Right ventricle myocardium inferior (tissue), 1 donor: ENCODE results near the gene ATP2B2. TPM values are rescaled to one million over a fixed set of nuclear protein-coding genes. Genes with fewer than 3 reads are reported as not detected.
A peak's percentile ranks its signal among the peaks of the same experiment; 100 is the strongest.
"Not testable (repeated sequence)": the region's sequence is repeated elsewhere in the genome, so short reads cannot be mapped to it uniquely, and the experiment has no call there.

ENCODE experiments used
- ATAC-seq: fragments of 200-7000 bp; cut with Tn5 transposase; one replicate; pipeline ENCODE4 v1.9.1; 2020; ENCODE audit warnings: mild to moderate bottlenecking, moderate library complexity
- DNase-seq: peaks from one replicate; pipeline ENCODE4 v3.0.0; 2021; ENCODE audit errors: missing footprints
- intact Hi-C: fragments of 100-400 bp; cut with DNase I; formaldehyde crosslinking; loops from one replicate; pipeline ENCODE4 v1.11.0; 2022
- long read RNA-seq: library from polyadenylated mRNA; unstranded; transcript quantifications from one replicate; pipeline ENCODE4 v2.0.0, GENCODE V29; 2021
- total RNA-seq: library from RNA; stranded (reverse); fragmentation: NEBNext Ultra II Directional; extraction: Animal tissue kit (Norgen Biotek cat#: 25700); gene quantifications from one replicate; pipeline ENCODE4 v1.2.1, GENCODE V29; 2021
- donor health status: DM: no; HTN: yes; CAD: no; lungs with severe emphysema.

The ATP2B2 gene
- total RNA-seq: 0.14 TPM
- long read RNA-seq: 0 reads

GRCh38 chr3:10505050-10505790, at the start of gene ATP2B2:
Gene ATP2B2 (minus strand): TSS chr3:10505586. CDS start chr3:10449543, 56,043 bp downstream.
- ATAC-seq (no peak), DNase-seq (no peak)
- intact Hi-C loops: no loop called here

- ATAC-seq: no peak
- no peak for DNase-seq
- intact Hi-C loops: no loop called here
Measured at GRCh38 chr3:10554746-10555145, 49.4 kb upstream of the ATP2B2 start.

- no peak for DNase-seq
- ATAC-seq: no peak
- intact Hi-C loops: no loop called here
Measured at GRCh38 chr3:10554236-10554611, 48.8 kb upstream of the ATP2B2 start.

- intact Hi-C loops: no loop called here
- DNase-seq: no peak
- ATAC-seq: peak; percentile 11
Measured at GRCh38 chr3:10553591-10554235, 48.3 kb upstream of the ATP2B2 start.

GRCh38 chr3:10552631-10552943, 47.2 kb upstream of the ATP2B2 start:
- no peak for ATAC-seq
- no peak for DNase-seq
- intact Hi-C loops: no loop called here

GRCh38 chr3:10551821-10552630, 46.6 kb upstream of the ATP2B2 start:
- ATAC-seq (peak; percentile 18), DNase-seq (no peak)
- intact Hi-C loops: no loop called here

GRCh38 chr3:10551139-10551538, 45.8 kb upstream of the ATP2B2 start:
- DNase-seq (no peak), ATAC-seq (no peak)
- intact Hi-C loops: no loop called here

- ATAC-seq (peak; percentile 57), DNase-seq (no peak)
- intact Hi-C loops: no loop called here
Measured at GRCh38 chr3:10550705-10551104, 45.3 kb upstream of the ATP2B2 start.

- ATAC-seq (no peak), DNase-seq (no peak)
- intact Hi-C loops: no loop called here
Measured at GRCh38 chr3:10549617-10550230, 44.3 kb upstream of the ATP2B2 start.

GRCh38 chr3:10548992-10549391, 43.6 kb upstream of the ATP2B2 start:
- no peak for DNase-seq
- intact Hi-C loops: no loop called here
- no peak for ATAC-seq

- intact Hi-C loops: no loop called here
- DNase-seq: no peak
- ATAC-seq: no peak
Measured at GRCh38 chr3:10547841-10548783, 42.7 kb upstream of the ATP2B2 start.

GRCh38 chr3:10547413-10547812, 42.0 kb upstream of the ATP2B2 start:
- intact Hi-C loops: no loop called here
- DNase-seq (no peak), ATAC-seq (no peak)

GRCh38 chr3:10546820-10547263, 41.5 kb upstream of the ATP2B2 start:
- ATAC-seq (no peak), DNase-seq (no peak)
- intact Hi-C loops: no loop called here

GRCh38 chr3:10546181-10546624, 40.8 kb upstream of the ATP2B2 start:
- ATAC-seq (no peak), DNase-seq (no peak)
- intact Hi-C loops: no loop called here

GRCh38 chr3:10542518-10542917, 37.1 kb upstream of the ATP2B2 start:
- intact Hi-C loops: no loop called here
- ATAC-seq: no peak
- DNase-seq: no peak

- intact Hi-C loops, DNase-seq, ATAC-seq: not testable (repeated sequence)
Measured at GRCh38 chr3:10540347-10540746, 35.0 kb upstream of the ATP2B2 start.

- DNase-seq (no peak), ATAC-seq (no peak)
- intact Hi-C loops: no loop called here
Measured at GRCh38 chr3:10534066-10534465, 28.7 kb upstream of the ATP2B2 start.

GRCh38 chr3:10533737-10534023, 28.3 kb upstream of the ATP2B2 start:
- ATAC-seq (no peak), DNase-seq (no peak)
- intact Hi-C loops: no loop called here
